ENCODE data around the gene PKP4.

Gene PKP4

DNA sequence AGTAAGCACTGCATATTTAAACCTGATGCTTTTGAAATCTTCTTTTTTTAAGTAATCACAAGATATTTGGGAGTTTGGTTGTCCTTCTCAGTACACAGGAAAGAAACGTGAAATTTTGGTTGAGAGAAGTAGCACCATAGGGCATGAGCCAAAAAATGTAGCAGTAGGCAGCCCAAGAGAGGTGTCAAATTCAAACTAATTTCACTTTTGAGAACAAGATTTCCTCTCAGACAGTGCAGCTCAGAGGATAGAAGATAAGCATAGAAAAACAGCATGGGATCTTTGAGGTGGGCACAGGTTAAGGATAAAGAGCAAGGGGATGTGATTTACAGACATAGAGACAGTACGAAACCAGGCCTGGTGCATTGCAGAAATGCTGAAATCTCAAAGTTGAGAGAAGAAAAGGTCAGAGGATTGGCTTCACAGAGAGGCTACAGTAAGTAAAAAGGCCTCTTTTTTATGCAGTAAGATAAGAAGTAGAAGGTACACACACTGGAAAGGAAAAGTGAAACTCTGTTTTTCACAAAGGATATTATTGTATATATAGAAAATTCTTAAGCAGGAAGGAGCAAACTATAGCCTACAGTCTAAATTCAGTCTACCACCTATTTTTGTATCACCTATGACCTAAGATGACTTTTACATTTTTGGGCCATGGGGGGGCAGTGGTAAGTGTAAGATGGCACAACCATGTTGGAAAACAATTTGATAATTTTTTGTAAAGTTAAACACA is 89.8 kb downstream of the PKP4 start:
- no peak for DNase-seq

DNA sequence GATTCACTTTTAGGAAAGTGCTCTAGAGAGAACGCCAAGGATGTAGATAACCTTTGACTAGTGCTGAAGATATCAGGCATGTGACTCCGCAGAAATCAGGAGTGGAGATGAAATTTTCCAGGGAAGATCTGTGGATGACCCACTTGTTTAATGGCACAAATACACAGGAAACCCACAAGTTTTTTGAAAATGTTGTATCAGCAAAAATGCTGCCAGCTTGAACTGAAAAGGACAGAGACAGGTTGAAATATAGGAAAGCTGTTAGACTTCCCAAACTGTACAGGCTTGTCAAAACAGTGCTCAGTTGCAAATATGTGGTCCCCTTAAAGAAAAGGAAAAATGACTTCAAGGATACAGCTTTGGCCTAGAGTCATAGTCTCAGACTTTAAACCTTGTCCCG is 96.5 kb downstream of the PKP4 start:
- DNase-seq, result no peak

DNA sequence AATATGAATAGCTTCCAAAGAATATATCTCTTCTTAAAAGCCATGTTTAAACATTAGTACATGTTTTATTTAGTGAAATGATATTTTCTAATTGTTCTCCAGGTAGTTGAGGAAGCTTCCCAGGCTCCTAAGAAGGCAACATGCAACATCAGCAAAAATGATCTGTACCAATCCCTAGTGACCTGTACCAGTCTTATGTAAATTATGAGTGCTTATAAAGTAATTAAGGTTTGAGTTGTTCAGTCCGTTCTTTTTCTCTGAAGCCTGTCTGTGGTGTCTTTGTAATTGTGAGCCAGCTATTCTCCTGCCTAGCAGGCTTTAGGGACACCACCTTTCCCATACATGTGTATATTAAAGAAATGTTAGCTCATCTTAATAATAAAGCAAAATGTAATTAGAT is 98.2 kb downstream of the PKP4 start:
- DNase-seq, result no peak

DNA sequence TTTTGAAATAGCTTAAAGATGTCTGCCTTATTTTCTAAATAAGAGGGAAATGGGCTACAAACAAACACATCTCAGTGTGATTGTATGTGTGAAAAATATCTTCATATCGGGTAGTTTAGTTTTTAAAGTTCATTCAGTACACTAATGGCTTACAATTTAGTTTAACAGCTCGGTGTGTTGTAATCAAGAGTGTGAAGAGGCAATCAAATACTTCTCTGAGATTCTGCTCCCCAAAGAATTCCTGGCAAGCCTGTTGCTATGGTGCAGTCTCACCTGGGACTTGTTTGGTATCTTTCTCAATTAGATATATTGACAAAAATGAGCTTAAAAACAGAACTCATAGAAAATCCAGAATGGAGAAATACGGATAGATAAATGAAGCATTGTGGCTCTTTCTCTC is 99.4 kb downstream of the PKP4 start:
- no peak for DNase-seq

DNA sequence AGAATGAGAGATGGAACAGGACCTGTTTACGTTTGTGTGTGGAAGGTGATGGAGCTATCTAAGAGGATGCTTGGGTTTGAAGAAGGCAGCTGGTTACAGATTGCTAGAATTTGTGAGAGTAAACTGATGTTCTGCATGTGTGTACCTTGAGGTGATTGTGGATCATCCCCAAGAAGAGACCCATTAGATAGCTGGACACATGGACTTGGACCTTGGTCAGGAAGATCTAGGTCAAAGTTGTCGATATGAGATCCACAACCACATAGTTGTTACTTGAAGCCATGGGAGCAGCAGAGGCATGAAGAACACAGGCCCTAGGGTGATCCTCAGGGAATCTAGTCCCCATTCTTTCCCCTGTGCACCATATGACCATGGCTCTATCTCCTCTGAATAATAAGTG is 101.0 kb downstream of the PKP4 start:
- no peak for DNase-seq

DNA sequence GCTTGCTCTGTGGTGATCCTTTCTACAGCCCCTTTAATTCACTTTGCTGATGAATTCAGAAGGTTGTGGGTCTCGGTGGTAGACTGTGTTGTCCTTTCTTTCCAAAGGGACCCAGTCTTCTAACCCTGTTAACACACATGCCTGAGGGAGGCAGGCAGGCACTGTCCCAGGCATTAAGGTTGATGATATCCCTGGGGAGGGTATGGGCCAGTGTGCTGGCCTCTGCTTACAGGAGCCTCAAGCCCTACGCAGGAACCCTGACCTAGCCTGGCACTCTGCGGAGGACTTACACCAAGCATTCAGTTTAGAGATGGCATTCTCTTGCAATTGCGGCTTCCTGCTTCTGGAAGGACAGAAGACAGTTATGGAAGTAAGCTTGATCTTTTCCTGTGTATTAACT is 102.5 kb downstream of the PKP4 start:
- DNase-seq, result no peak

DNA sequence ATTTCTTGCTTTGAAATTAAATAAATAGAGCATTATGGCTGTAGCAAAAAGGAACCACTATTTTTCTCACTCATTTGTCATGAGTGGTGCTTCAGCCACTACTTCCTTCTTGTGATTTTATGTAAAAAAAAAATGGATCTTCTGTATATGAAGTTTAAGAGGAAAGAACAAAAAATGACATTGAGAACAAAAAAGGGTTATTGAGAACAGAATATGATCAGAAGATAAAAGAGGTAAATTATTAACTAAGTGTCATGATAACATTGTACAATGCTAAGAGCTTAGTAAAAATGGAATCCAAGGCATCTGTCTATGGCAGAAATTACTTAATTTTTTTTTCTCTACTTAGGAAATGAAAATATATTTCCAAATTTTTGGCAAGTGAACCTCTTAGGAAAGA is 103.5 kb downstream of the PKP4 start:
- DNase-seq, result no peak

DNA sequence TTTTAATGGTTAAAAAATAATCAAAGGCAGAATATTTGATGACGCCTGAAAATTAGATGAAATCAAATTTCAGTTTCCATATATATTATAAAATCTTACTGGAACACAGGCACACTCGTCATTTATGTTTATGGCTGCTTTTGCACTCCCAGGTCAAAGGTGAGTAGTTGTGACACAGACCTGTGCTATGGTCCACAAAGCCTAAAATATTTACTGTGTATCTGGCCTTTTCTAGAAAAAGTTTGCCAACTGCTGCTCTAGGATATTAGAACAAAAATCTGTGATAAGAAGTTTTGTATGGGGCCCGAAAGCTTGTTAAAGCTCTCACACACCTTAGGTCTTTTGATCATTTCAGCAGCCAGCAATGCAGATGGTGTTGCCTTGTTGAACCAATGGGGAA is 104.3 kb downstream of the PKP4 start:
- DNase-seq, result no peak

DNA sequence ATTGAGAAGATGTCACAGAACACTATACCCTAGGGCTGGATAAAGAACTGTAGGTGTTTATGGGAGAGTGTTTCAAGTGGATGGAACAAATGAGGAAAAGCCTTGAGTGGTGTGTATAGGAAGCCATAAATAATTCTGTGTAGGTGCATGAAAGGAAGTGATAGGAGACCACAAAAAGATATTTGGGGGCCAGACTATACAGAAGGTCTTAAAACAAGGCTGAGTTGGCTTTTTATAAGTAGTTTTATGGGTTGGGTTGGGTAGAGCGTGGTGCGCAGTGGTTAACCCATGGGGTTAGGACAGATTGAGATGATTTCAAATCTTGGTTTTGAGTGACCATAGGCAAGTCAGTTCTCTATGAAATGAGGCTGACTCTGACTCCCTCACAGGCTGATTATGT is 110.5 kb downstream of the PKP4 start:
- no peak for DNase-seq

DNA sequence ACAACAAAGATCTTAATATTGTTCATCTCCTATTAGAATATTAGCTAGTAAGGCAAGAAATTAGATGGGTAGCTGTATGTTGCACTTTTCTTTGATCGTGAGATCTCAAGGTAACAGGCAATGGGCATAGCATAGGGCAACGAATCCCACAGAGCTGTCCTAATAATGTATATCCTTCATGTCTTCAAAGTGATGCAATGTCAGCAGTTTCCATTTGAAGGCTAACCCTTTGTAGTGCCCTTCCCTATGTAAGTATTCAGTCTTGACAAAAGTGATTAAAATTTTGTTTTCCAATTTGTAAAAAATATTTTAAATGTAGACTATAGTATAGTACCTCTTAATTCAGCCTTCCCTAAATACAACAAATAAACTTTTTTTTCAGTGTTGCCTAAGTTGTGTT is 112.5 kb downstream of the PKP4 start:
- DNase-seq, result no peak

DNA sequence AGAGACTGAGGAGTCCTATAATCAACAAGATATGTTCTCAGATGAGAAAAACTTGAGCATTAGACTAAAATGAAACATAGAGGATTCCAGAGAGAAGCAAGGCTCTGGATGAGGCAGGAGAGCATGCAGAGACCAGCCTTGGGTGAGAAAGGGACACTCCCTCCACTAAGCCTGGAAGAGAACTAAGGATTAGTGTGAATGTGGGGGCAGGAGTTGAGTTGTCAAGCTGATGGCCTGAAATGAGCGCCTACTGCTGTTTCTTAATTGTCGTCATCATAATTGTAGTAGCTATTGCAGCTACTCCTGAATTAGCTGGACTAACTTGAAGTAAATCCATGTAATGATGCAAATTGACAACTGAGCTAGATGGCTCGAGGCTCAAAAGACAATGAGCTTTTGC is 114.1 kb downstream of the PKP4 start:
- no peak for DNase-seq

DNA sequence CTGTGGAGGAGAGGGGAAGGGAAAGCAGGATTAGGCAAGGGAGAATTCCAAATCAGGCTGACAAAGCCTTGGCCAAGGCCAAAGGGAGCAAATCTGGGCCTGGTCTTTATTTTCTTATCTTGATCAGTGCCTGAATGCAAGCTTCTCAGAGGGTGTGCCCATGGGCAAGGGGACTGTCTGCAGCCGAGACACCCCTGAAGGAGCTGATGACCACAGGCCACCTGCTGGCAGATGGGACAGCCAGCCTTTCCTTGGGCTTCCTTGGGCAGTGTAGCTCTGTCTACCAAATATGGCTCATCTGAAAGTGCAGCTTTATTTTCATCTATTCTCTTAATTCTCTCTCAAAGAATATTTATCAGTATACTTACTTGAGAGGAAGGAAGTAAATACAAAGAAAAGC is 117.0 kb downstream of the PKP4 start:
- DNase-seq, result no peak

DNA sequence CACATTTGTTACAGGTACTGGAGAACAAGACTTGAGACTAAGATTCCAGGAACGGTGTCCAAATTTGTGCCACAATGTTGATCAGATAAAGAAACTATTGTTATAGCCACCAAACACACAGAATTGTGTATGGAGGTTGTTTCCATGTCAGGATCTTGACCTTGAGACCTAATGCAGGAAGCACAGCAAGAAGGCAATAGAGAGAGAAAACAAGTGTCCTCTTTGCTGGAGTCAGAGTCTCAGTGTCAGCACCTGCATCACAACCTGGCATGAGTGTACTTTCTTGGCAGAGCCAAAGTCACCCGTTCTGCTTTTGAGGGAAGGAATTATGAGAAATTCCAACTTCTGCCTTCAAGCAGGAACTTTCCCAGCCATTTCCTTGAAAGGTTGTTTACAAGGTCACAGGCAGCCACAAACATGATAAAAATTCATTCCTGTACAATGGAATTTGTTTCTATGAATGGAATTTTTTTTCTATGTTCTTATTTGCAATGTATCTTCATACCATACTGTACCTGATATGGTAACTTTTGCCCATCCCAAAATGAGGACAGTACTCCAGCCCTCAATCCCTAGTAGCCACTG is 118.4 kb downstream of the PKP4 start:
- DNase-seq, result no peak

DNA sequence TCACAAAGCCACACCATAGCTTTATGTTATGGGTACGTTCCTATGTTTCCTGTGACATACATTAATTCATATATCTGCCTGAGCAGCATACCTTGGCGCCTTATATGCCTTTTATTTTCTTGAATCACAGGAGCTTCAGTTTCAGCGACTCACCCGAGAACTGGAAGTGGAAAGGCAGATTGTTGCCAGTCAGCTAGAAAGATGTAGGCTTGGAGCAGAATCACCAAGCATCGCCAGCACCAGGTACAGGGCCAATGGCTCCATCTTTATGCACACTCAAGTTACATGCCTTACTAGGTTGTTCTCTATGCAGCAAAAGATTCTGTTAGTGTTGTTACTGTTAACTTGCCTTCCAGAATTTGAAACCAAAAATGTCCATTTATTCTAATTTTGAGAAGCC is 120.4 kb downstream of the PKP4 start:
- DNase-seq, result no peak

DNA sequence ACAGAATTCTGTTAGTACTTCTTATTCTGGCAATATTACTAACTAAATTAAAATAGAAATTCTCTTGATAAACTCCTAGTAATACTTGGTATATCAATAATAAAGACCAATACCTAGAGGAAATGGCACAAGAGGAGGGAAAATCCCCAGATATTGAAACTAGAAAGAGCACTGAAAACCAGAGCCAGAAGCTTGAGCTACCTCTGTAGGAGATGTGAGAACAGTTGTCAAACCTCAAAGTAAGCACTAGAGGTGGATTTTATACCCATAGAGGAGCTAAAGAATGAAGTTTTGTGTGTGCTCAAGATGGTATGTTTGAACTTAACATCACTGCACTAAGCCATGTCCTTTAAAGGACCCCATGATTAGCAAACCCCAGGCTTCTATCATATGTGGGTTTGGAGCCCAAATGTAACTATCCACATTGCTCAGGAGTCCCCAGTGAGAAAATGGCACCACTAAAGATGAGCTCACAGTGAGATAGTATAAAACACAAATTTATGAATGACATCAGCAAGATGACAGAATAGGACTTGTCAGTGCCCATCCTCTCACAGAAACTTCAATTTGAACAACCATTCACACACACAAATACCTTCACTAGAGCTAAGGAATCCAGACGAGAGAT is 122.1 kb downstream of the PKP4 start:
- DNase-seq, result no peak

DNA sequence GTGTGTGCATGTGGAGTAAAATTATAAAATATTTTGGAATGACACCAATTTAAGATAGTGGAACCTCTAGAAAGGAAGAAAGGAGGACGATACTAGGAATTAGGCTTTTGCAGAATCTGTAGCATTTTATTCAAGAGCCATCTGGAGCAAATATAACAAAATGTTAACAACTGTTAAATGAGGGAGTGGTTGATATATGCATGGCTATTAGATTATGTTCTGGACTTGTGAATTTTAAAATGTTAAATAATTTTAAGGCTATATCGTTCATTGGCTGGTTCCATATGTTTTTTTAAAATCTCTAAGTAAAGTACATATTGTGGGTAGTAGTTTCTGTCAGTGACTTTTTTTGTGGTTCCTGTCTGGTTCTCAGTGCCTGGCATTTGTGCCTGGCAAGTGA is 123.2 kb downstream of the PKP4 start:
- DNase-seq, result no peak

DNA sequence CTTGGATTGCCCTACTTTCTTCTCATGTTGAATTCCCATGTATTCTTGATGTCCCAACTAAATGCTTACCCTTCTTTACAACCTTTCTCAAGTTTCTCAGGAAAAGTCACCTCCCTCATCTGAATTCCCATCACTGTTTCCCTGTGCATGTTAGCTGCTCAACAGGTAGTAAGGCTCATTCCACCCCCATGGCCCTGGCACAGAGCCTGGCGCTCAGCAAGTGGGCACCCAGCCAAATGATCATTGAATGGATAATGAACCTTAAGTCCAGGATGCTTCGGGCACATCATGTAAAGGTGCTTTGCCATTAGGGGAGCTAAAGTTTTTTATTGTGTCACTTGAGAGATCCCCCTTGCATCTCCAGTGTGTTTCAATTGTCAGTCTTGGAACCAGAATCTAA is 124.0 kb downstream of the PKP4 start:
- no peak for DNase-seq

DNA sequence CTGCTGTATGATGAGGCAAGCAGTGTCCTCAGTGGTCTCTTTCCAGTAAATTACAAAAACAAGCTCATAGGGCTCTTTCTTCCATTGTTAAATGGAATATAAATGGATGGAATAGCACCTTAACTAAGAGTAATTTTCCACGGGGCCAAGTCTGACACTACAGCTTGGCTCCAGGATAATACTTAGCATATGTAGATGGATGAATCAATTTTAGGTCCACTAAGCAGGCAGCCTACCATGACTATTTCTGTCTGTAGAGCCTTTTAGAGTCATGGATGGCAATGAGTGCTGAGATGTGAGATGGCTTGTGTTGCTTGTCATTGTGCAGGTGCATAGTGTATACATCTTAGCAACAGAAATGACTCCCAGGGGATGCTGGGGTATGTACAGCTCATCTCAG is 125.9 kb downstream of the PKP4 start:
- peak; percentile 42 for DNase-seq

DNA sequence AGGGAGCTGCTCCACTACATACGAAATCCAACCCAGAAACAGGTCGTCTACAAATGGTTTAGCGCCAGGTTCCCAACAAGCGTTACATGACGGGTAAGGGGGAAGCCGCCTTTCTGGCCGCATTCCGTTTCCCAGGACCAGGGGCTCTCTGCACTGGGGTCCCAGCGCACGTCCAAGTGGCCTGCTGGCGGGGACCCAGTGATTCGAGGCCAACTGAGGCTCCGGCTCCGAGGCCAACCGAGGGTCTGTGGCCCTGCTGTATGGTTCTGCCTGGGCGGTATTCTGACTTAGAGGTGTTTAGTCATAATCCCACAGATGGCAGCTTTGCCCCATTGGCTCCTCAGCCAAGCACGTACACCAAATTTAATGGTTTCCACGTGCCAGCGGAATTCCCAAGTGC is 127.2 kb downstream of the PKP4 start:
- no peak for DNase-seq

DNA sequence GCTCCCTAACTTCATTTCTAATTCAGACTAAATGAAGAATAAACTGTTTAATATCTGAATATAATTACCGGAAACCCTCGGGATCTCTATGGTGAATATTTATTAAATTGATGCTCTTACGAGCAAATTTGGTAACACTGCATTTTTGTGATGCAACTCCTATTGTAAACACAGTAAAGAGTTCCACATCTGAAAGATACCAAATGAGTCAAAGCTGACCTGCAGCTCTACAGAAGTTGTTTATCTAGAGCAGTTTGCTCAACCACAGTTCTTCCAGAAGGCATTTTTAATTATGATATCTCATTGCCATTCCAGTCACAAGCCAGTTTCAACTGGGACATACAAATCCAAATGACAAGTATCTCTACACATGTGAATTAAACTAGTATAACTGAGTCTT is 129.7 kb downstream of the PKP4 start:
- DNase-seq, result no peak

DNA sequence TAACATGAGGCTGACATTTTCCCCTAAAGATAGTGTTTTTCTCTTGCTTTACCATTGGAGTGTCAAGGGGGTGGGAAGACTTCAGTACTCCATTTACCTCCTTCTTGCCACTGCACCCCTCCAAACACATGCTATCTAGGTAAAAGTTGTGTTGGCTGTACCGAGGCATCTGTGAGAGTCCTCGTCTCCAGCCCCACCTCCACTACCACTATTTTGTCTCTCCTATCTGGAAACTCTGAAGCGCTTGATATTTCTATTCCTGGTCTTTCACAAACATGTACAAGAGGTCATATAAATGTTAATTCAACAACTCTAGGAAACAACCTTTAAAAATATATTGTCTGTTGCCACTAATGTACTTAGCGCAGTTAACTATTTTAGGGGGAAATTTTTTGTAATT is 132.6 kb downstream of the PKP4 start:
- no peak for DNase-seq

DNA sequence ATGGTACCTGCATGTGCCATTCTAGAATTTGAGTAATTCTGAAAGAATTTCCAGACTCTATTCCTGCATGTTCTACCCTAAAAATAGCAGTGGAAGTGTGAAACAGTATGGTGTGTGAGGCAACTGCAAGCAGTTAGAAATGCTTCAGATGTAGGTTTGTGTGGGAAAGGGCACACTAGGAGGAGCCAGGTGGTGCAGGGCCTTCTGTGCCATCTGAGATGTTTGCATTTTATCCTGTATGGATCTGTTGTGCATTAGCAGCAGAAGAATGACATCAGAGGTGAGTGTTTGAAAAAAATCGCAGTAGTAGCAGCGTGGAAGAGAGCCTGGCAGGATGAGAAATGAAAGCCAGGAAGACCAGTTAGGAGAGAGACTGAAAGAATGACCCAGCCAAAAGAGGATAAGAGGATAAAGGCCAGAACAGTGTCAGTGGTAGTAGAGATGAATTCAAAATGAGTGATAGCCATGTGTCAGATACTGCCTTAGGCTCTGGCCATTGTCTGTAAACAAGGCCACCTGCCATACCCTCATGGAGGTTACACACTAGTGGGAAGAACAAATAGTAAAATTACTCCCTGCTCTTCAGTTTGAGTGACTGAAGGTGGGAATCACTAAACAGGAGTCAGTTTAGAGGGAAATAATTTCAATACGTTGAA is 142.2 kb downstream of the PKP4 start:
- no peak for DNase-seq

DNA sequence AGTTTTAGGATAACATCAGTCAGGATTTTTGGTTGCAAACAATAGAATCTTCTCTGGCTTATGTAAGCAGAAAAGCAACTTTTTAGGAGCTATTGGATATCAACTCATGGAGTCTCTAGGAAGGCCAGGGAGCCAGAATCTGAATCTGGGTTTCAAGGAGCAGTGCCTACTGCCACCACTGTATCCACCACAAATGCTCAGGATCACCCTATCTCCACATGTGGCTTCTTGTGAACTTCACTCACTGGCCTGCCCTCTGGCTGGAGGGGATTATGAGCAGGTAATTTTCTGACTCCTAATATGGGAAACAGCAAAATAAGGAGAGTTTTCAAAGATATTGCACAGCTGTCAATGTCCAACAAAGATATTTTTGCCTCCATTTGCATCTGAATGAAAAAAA is 142.9 kb downstream of the PKP4 start:
- no peak for DNase-seq

DNA sequence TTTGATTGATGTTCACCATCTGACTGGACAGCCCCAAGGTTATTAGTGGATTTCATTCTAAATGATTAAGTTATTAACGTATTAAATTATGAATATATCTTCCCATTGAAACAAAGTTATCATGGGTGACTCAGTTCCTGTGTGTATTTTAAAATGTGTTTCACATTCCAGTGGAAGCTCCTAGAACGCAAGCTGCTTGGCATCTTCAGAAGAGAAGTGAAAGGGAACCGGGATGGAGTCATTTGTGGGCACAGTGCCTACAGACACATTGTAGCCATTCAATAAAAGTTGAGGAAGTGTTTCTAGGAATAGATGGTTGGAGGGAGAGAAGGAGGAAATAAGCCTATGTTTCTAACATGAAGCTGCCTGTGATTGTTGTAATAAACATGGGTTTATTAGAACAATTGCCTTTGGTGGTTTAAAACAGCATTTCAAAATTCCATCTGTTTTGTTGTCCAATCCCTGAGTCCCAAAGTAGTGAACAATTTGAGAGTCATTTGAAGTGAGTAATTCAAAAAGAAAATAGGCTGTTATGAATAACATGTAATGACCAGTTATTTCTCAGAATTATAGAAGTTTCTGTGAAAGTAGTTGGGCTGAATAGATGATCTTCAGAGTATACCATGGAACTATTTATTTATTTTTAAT is 143.5 kb downstream of the PKP4 start:
- DNase-seq, result no peak

All from NCI-H187 treated with DMSO at 0.1 percent for 48 hours (cell line).